GM12878 (cell line): Measurements from ENCODE around the gene PCNX4. TPM values are rescaled to one million over a fixed set of nuclear protein-coding genes. Genes with fewer than 3 reads are reported as not detected.

Source experiments
- CBX3 ChIP-seq: fragments of 200-600 bp; sonication (generic); IDR thresholded peaks from 2 replicates; pipeline ENCODE4 v1.6.1; 2016; ENCODE audit warnings: low read depth, borderline replicate concordance
- CHD4 ChIP-seq: fragments of 200-600 bp; sonication (generic); IDR thresholded peaks from 2 replicates; pipeline ENCODE4 v1.6.1; 2016; ENCODE audit warnings: mild to moderate bottlenecking
- E2F4 ChIP-seq: IDR thresholded peaks from 2 replicates; pipeline ENCODE4 v1.6.1; 2012; ENCODE audit warnings: low read depth, low read length, improper control_type of control experiment
- EED ChIP-seq: sonication (generic); IDR thresholded peaks from 2 replicates; pipeline ENCODE4 v1.6.1; 2016; ENCODE audit warnings: antibody characterized with exemption, low read depth
- GABPA ChIP-seq: IDR thresholded peaks from 2 replicates; pipeline ENCODE4 v1.6.1; 2014; ENCODE audit warnings: antibody characterized with exemption, low read depth, mild to moderate bottlenecking, inconsistent platforms
- JUNB ChIP-seq: IDR thresholded peaks from 2 replicates; pipeline ENCODE4 v1.6.1; 2016; ENCODE audit warnings: antibody characterized with exemption, mild to moderate bottlenecking
- KLF5 ChIP-seq: fragments of 450-650 bp; IDR thresholded peaks from 2 replicates; pipeline ENCODE4 v1.6.1; 2014; ENCODE audit warnings: mild to moderate bottlenecking; ENCODE audit not compliant: partially characterized antibody
- MEF2A ChIP-seq: IDR thresholded peaks from 2 replicates; pipeline ENCODE4 v1.6.1; 2011; ENCODE audit warnings: low read depth, mild to moderate bottlenecking, low read length, moderate library complexity; ENCODE audit not compliant: insufficient read depth
- PAX5 ChIP-seq: IDR thresholded peaks from 2 replicates; pipeline ENCODE4 v1.6.1; 2011; ENCODE audit warnings: low read depth, low read length, borderline replicate concordance
- POLR2AphosphoS2 ChIP-seq: IDR thresholded peaks from 2 replicates; pipeline ENCODE4 v1.6.1; 2011; ENCODE audit warnings: low read depth, mild to moderate bottlenecking, low read length, improper control_type of control experiment, moderate library complexity
- RAD21 ChIP-seq: IDR thresholded peaks from 2 replicates; pipeline ENCODE4 v1.6.1; 2011; ENCODE audit warnings: mild to moderate bottlenecking, low read depth, low read length, moderate library complexity; ENCODE audit not compliant: insufficient read depth
- RCOR1 ChIP-seq: conservative IDR thresholded peaks from 2 replicates; pipeline ENCODE4 v1.6.1; 2012; ENCODE audit warnings: low read depth, low read length, improper control_type of control experiment
- REST ChIP-seq: IDR thresholded peaks from 2 replicates; pipeline ENCODE4 v1.6.1; 2012; ENCODE audit warnings: mild to moderate bottlenecking, low read depth, low read length
- SMAD1 ChIP-seq: fragments of 450-650 bp; IDR thresholded peaks from 2 replicates; pipeline ENCODE4 v1.6.1; 2018; ENCODE audit warnings: mild to moderate bottlenecking, low read depth; ENCODE audit not compliant: partially characterized antibody
- SMARCA5 ChIP-seq: fragments of 450-650 bp; IDR thresholded peaks from 2 replicates; pipeline ENCODE4 v1.6.1; 2017; ENCODE audit warnings: mild to moderate bottlenecking
- TCF3 ChIP-seq: IDR thresholded peaks from 2 replicates; pipeline ENCODE4 v1.6.1; 2012; ENCODE audit warnings: low read depth, mild to moderate bottlenecking, low read length, borderline replicate concordance; ENCODE audit not compliant: insufficient read depth
- YBX1 ChIP-seq: fragments of 450-650 bp; IDR thresholded peaks from 2 replicates; pipeline ENCODE4 v1.6.1; 2016; ENCODE audit warnings: antibody characterized with exemption
- ZNF384 ChIP-seq: IDR thresholded peaks from 2 replicates; pipeline ENCODE4 v1.6.1; 2012; ENCODE audit warnings: low read depth, mild to moderate bottlenecking, low read length, improper control_type of control experiment, borderline replicate concordance
- ZNF592 ChIP-seq: fragments of 450-650 bp; IDR thresholded peaks from 2 replicates; pipeline ENCODE4 v1.6.1; 2017; ENCODE audit warnings: mild to moderate bottlenecking, moderate library complexity
- polyA plus RNA-seq, 11 experiments: library from polyadenylated mRNA; depleted of rRNA in 4 of 11; unstranded in 6 of 11; stranded (reverse) in 5 of 11; fragments of >200 nt; fragmentation: Nextera tagmentation in 4 of 11; fragmentation: Illumina TruSeq in 1 of 11; extraction: Ambion mirVana in 4 of 11; extraction: Trizol in 1 of 11; gene quantifications; 1 replicate in 1 of 11; 2 replicates in 10 of 11; pipeline versions ENCODE4 v1.2.1 to v1.2.3, GENCODE V29; 2011 to 2016; ENCODE audit warnings: inconsistent platforms in 2 of 11, missing spikeins in 2 of 11, low read depth in 1 of 11
- total RNA-seq, 4 experiments: library from RNA; depleted of rRNA in 3 of 4; stranded (reverse); fragments of >200 nt in 3 of 4; fragmentation: Illumina TruSeq in 1 of 4; extraction: Trizol in 1 of 4; gene quantifications; 2 replicates each; pipeline versions ENCODE4 v1.2.1 to v1.2.3, GENCODE V29; 2013 to 2021
- TF ChIP-seq, protein P1 (sequence below): fragments of 450-650 bp; IDR thresholded peaks from 2 replicates; pipeline ENCODE4 v1.6.1; 2016; ENCODE audit warnings: mild to moderate bottlenecking

PCNX4 gene
- total and polyA plus RNA-seq, 10 of the 15 experiments (the other 5 are each of a cell fraction or from before 2014, with no cell fraction given) = 13.8 to 56.6 (median 39.4) TPM

DNA sequence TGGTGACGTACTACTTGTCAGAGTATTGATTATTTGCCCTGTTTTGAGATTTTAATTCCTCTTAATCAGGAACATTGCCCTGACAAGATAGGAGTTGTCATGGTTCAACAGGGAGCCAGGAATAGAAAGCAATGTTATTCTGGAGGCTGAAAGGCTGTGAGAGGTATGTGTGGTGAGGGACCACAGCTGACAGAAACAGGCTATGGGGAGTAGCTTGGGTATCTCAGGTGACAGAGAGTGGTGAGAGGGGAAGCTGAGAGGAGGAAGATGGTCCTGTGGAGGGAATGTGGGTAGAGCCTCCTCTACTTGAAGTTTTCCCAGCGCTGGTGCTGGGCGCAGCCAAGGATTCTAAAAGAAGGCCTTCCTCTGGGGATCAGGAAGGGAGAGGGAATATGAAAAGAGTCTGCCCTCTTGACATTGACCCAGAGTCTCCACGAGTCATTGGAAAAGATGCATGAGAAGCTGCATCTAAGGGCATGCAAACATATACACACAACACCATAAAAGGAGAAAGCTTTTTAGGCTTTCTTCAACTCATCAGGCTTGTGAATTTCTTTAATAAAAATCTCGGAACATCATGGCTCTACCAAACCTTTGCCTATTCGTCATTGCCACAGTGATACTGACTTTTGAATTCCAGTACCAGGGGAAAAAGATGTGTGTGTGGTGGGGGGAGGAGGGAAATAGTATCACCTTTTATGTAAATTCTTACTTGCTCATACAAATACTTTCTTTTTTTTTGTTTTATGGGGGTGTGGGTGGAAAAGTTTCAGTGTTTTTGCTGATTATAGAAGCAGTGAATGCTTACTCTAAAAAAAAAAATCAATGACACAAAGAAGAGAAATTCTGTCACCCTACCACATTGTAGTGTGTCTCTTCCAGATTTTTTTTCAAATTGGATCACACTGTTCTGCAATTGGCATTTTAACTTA, 113.4 kb downstream of the PCNX4 start (continued):
- TF ChIP-seq REST (no peak), GABPA (no peak), EED (peak; percentile 84), ZNF384 (peak; percentile 92), PAX5 (no peak), RAD21 (no peak), JUNB (peak; percentile 48), MEF2A (peak; percentile 83), CBX3 (no peak), SMARCA5 (0 out of 2 replicates have a peak, but pooled peaks have one; percentile 23), YBX1 (no peak), KLF5 (no peak), TCF3 (no peak), POLR2AphosphoS2 (no peak; the same call in 1 of the 2 replicates), CHD4 (no peak), RCOR1 (0 out of 2 replicates have a peak, but pooled peaks have one; percentile 28), ZNF592 (no peak), E2F4 (no peak), SMAD1 (no peak)
- TF ChIP-seq, protein P1, sequence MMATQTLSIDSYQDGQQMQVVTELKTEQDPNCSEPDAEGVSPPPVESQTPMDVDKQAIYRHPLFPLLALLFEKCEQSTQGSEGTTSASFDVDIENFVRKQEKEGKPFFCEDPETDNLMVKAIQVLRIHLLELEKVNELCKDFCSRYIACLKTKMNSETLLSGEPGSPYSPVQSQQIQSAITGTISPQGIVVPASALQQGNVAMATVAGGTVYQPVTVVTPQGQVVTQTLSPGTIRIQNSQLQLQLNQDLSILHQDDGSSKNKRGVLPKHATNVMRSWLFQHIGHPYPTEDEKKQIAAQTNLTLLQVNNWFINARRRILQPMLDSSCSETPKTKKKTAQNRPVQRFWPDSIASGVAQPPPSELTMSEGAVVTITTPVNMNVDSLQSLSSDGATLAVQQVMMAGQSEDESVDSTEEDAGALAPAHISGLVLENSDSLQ = peak; percentile 38; the same call in 1 of the 2 replicates
